Measurements from ENCODE around the gene GPRASP3. TPM values are rescaled to one million over a fixed set of nuclear protein-coding genes. Genes with fewer than 3 reads are reported as not detected.

GPRASP3 gene
- total RNA-seq, 2 donors from 2014 or later: 7.4 to 16.4 TPM

DNA sequence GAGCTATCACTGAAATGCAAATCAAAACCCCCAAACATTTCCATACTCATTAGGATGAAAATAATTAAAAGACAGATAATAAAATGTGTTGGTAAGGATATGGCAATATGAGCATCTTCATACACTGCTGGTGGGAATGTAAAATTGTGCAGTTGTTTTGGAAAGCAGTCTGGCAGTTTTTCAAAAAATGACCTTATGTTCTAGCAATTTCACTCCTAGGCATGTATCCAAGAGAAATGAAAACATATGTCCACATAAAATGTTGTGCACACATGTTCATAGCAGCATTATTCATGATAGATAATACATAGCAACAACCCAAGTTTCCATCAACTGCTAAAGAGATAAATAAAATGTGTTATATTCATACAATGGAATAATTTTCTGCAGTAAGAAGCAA lies 23.0 kb upstream of the GPRASP3 start:
- no peaks in the 10 kb centered on the region for H3K9me3 ChIP-seq (ENCODE audit: control insufficient read depth, low read length)
- H3K4me3 ChIP-seq (ENCODE audit: low read length): no peak overlapping the region
- H3K9me3 Mint-ChIP-seq: peaks cover 57% of the 10 kb centered on the region
- H3K4me1 ChIP-seq (ENCODE audit: control insufficient read depth, insufficient read depth, low read length): no peaks in the 10 kb centered on the region
- H3K9ac ChIP-seq (ENCODE audit: extremely low read depth, low read length, poor library complexity, severe bottlenecking): no peak overlapping the region
- H3K36me3 ChIP-seq (ENCODE audit: control insufficient read depth, insufficient read depth, low read length): no peaks in the 10 kb centered on the region
- no peaks in the 10 kb centered on the region for H3K27me3 ChIP-seq (ENCODE audit: control insufficient read depth, insufficient read depth, low read length, poor library complexity, severe bottlenecking)
- no peak overlapping the region for H3K27ac Mint-ChIP-seq
- TF ChIP-seq, protein P1, sequence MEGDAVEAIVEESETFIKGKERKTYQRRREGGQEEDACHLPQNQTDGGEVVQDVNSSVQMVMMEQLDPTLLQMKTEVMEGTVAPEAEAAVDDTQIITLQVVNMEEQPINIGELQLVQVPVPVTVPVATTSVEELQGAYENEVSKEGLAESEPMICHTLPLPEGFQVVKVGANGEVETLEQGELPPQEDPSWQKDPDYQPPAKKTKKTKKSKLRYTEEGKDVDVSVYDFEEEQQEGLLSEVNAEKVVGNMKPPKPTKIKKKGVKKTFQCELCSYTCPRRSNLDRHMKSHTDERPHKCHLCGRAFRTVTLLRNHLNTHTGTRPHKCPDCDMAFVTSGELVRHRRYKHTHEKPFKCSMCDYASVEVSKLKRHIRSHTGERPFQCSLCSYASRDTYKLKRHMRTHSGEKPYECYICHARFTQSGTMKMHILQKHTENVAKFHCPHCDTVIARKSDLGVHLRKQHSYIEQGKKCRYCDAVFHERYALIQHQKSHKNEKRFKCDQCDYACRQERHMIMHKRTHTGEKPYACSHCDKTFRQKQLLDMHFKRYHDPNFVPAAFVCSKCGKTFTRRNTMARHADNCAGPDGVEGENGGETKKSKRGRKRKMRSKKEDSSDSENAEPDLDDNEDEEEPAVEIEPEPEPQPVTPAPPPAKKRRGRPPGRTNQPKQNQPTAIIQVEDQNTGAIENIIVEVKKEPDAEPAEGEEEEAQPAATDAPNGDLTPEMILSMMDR (conservative IDR thresholded peaks at IDR 0.05): no peak
- H3K36me3 Mint-ChIP-seq (ENCODE audit: low read depth): no peaks in the 10 kb centered on the region
- H3K27ac ChIP-seq (ENCODE audit: low read depth, low read length): no peak overlapping the region
- H3K4me1 Mint-ChIP-seq: no peaks in the 10 kb centered on the region
- H3K4me3 Mint-ChIP-seq: no peak overlapping the region
- no peaks in the 10 kb centered on the region for H3K27me3 Mint-ChIP-seq (ENCODE audit: insufficient read depth)
- DNase-seq: no peak

DNA sequence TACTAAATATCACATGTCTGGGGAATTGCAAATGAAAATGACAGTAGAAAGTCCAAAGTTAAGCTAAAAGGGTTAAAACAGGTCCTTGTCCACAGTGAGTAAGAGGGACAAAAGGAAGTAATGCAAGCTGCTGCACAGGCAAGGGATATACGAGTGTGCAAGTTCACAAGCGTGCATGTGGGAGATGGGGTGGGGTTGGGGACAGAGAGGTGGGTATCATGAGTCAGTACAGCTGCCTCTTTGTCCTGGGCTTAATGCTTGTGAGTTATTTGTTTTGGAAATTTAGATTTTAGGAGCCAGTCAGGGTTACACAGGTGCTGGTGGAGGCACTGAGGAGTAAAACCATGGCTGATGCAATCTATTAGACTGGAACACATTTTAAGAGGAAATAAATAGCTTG lies 11.6 kb upstream of the GPRASP3 start:
- Mint-ChIP-seq H3K36me3 (ENCODE audit: low read depth) (peaks cover 5% of the 10 kb centered on the region), H3K9me3 (peaks cover 45% of the 10 kb centered on the region), H3K27me3 (ENCODE audit: insufficient read depth) (peaks cover 6% of the 10 kb centered on the region), H3K4me1 (peaks cover 3% of the 10 kb centered on the region), H3K27ac (no peak overlapping the region), H3K4me3 (no peak overlapping the region)
- no peaks in the 10 kb centered on the region for H3K36me3 ChIP-seq (ENCODE audit: control insufficient read depth, insufficient read depth, low read length)
- 89% methylated on average over 2 of the region's 2 CpGs; no CpG with 5 or more reads in 1 of the 2 experiments for WGBS, 2 experiments (ENCODE audit: insufficient coverage in 1 of 2, insufficient read length in 1 of 2)
- no peak overlapping the region for H3K27ac ChIP-seq (ENCODE audit: low read depth, low read length)
- no peaks in the 10 kb centered on the region for H3K9me3 ChIP-seq (ENCODE audit: control insufficient read depth, low read length)
- no peaks in the 10 kb centered on the region for H3K4me1 ChIP-seq (ENCODE audit: control insufficient read depth, insufficient read depth, low read length)
- no peak overlapping the region for H3K9ac ChIP-seq (ENCODE audit: extremely low read depth, low read length, poor library complexity, severe bottlenecking)
- DNase-seq: no peak
- H3K27me3 ChIP-seq (ENCODE audit: control insufficient read depth, insufficient read depth, low read length, poor library complexity, severe bottlenecking): peaks cover 5% of the 10 kb centered on the region
- H3K4me3 ChIP-seq (ENCODE audit: low read length): no peak overlapping the region
- TF ChIP-seq, protein P1 (conservative IDR thresholded peaks at IDR 0.05): no peak

DNA sequence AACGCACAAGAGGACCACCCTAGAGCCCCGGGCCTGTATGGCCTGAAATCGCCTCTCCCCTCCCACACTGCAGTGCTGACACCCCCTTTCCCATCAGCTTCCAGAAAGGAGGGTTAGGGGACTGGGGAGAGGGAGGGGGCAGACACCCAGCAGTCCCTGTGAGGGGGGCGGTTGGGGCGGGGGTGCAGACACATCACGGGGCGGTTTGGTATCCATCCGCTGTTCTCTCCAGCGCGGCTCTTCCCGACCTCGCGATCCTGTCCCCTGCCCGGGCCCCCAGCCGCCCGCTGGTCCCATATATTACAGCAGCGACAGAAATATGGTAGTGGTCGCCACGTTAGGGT lies 8.7 kb upstream of the GPRASP3 start:
- Histone ChIP-seq H3K36me3 (ENCODE audit: control insufficient read depth, insufficient read depth, low read length) (no peaks in the 10 kb centered on the region), H3K4me3 (ENCODE audit: low read length) (peak overlapping the region; percentile 86), H3K9ac (ENCODE audit: extremely low read depth, low read length, poor library complexity, severe bottlenecking) (no peak overlapping the region), H3K9me3 (ENCODE audit: control insufficient read depth, low read length) (no peaks in the 10 kb centered on the region), H3K27ac (ENCODE audit: low read depth, low read length) (no peak overlapping the region), H3K27me3 (ENCODE audit: control insufficient read depth, insufficient read depth, low read length, poor library complexity, severe bottlenecking) (peaks cover 5% of the 10 kb centered on the region), H3K4me1 (ENCODE audit: control insufficient read depth, insufficient read depth, low read length) (no peaks in the 10 kb centered on the region)
- H3K4me1 Mint-ChIP-seq: peaks cover 3% of the 10 kb centered on the region
- H3K4me3 Mint-ChIP-seq: peak overlapping the region; percentile 82
- no peak overlapping the region for H3K27ac Mint-ChIP-seq
- H3K27me3 Mint-ChIP-seq (ENCODE audit: insufficient read depth): peaks cover 6% of the 10 kb centered on the region
- peak; percentile 56 for DNase-seq
- WGBS, 2 experiments (ENCODE audit: insufficient coverage in 1 of 2, insufficient read length in 1 of 2): 8% methylated on average over 14 of the region's 19 CpGs; no CpG with 5 or more reads in 1 of the 2 experiments
- peaks cover 57% of the 10 kb centered on the region for H3K9me3 Mint-ChIP-seq
- H3K36me3 Mint-ChIP-seq (ENCODE audit: low read depth): peaks cover 11% of the 10 kb centered on the region
- TF ChIP-seq, protein P1 (conservative IDR thresholded peaks at IDR 0.05): no peak
